Hepatocyte (in vitro differentiated cells): ENCODE data around the gene LRRC36.

Source experiments
- CTCF ChIP-seq: fragments of 200-600 bp; sonication (generic); IDR thresholded peaks from 2 replicates; pipeline ENCODE4 v1.5.1; 2016; ENCODE audit warnings: antibody characterized with exemption, mild to moderate bottlenecking; ENCODE audit not compliant: poor library complexity
- EZH2 ChIP-seq: fragments of 200-600 bp; sonication (generic); IDR thresholded peaks from 2 replicates; pipeline ENCODE4 v1.6.1; 2016; ENCODE audit warnings: antibody characterized with exemption, mild to moderate bottlenecking, borderline replicate concordance
- EZH2phosphoT487 ChIP-seq: fragments of 200-600 bp; sonication (generic); IDR thresholded peaks from one replicate; pipeline ENCODE4 v1.6.1; 2018; ENCODE audit warnings: antibody characterized with exemption, mild to moderate bottlenecking, low read depth, moderate library complexity; ENCODE audit not compliant: unreplicated experiment, severe bottlenecking

DNA sequence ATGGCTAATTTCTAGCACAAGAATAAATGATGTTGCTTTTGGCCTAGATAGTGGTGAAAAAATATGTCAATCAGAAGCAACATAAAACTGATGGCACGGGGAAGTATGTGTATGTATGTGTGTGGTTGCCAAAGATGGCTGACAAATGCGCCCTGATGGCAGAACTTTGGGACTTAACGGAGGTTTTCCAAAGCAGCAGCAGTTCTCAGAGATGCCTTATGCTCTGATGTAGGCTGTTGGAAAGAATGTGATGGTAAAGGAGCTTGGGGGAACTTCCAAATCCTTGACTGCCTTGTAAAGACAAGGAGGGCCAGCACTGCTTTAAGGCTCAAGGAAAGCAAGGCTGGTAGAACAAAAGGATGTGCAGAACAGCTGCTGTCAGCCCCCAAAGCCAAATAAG is 16.1 kb upstream of the LRRC36 start:
- TF ChIP-seq CTCF (no peak), EZH2phosphoT487 (no peak), EZH2 (no peak)
